ENCODE measurements around the gene ZBTB7C. TPM values are rescaled to one million over a fixed set of nuclear protein-coding genes. Genes with fewer than 3 reads are reported as not detected.

The ZBTB7C gene
- total RNA-seq, 1 donor from 2014 or later: 1.2 TPM

- no peak for ATAC-seq
Observed at GRCh38 chr18:48199399-48199798, 209.8 kb downstream of the ZBTB7C start.

GRCh38 chr18:48197819-48198218 is 211.4 kb downstream of the ZBTB7C start:
- no peak for DNase-seq (ENCODE audit: low spot score)
- no peak for ATAC-seq

More at GRCh38 chr18:48199399-48199798, 209.8 kb downstream of the ZBTB7C start:
- DNase-seq (ENCODE audit: low spot score): no peak

DNA sequence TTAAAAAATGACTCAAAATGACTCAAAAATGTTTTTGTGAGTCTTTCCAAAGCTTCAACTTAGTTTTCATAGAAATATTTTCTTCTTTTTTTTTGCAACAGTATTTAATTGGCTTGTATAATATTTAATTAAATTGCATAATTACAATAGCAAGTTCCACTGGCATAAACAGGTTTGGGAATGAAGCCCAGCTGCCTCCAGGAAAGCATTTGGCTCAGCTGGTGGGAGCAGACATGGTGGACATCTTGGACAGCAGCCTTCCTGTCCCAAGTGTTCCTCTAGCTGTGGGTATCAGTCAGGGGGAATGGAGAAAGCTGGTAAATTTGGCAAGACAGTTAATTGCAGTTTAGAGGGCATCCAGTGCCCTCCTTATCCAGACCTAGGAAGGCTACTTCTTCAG is 213.4 kb downstream of the ZBTB7C start:
- DNase-seq (ENCODE audit: low spot score) (no peak), ATAC-seq (no peak)

DNA sequence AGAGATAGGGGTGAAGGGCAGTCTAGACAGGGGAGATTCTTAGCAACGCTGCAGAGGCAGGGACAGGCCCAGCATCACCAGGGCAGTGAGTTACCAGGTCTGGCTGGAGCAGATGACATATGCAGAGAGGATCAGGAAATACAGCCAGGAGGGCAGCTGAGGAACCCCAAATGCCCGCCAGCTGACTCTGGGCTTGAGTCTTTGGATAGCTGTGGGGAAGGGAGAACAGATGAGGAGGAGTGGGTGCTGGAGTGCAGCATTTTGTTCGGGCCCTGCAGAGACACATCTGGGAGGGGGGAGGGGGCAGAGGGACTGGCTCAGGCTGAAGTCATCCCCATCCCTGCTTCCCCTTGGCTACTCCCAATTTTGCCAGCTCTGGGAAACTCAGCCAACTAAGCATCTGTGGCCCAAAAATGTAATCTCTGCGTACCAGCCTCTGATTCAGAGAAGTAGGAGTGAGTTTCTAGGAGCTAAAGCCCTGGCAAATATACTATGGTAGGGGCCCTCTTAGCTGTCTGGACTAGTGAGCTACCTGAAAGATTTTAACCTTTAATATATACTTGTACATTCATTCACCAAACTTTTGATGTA is 214.5 kb downstream of the ZBTB7C start:
- ATAC-seq (no peak), DNase-seq (ENCODE audit: low spot score) (no peak)

DNA sequence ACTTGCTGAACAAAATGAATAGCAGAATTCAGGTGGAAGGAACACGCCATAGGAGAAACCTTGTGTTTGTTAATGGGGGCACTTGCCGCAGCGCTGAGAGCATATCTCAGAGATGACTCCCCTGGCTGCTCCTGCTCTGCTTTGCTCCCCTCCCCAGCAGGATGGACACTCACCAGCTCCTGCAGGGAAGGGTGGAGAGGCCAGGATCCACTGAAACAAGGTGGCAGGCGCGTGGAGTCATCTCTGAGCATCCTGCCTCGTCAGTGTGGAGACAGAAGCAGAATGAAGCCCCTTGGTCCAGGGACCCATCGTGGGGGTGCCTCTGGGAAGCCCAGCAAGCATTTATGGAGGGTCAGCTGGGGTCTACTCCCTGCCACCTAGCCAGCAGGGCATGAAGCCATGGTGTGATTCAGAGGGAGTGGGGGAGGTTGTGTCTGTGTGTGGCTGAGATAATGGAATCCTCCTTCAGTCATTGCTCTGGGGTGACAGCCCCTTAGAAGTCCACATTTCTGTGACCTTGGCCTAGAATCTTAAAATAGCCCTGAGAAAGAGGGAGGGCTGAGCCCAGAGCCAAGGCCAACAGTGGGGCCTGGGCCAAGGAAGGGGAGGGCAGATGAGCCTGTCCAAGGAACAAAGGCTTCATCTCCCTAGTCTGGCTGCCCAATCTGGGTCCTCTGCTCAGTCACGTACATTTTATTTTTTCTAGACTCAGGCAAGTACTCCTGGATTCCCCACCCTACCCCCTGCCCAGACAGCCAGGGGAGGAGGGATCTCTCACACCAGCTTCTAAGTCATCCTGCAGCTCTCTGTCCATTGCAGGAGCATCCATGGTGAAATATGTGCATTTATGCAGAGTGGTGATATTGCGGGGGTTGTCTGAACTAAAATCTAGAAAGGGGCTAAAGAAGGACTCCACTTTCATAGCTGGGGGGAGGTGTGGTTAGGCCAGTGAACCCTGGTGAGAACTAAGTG is 215.4 kb downstream of the ZBTB7C start:
- no peak for DNase-seq (ENCODE audit: low spot score)

DNA sequence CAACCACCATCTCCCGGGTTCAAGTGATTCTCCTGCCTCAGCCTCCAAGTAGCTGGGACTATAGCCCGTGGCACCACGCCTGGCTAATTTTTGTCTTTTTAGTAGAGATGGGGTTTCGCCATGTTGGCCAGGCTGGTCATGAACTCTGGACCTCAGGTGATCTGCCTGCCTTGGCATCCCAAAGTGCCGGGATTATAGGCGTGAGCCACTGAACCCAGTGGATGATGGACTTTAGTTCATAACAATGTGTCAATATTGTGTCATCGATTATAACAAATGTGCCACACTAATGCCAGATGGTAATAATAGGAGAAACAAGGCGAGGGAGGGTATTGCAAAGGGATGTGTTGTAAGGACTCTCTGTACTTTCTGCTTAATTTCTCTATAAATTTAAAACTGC is 216.6 kb downstream of the ZBTB7C start:
- ATAC-seq (peak; percentile 79), DNase-seq (ENCODE audit: low spot score) (peak; percentile 88)

More for the DNA sequence above, 215.4 kb downstream of the ZBTB7C start:
- ATAC-seq: peak; percentile 63

- DNase-seq (ENCODE audit: low spot score) (no peak), ATAC-seq (no peak)
Observed at GRCh38 chr18:48191494-48191893, 217.7 kb downstream of the ZBTB7C start.

- no peak for DNase-seq (ENCODE audit: low spot score)
- ATAC-seq: no peak
Observed at GRCh38 chr18:48190994-48191393, 218.2 kb downstream of the ZBTB7C start.

GRCh38 chr18:48188609-48189008 is 220.6 kb downstream of the ZBTB7C start:
- ATAC-seq (no peak), DNase-seq (ENCODE audit: low spot score) (no peak)

DNA sequence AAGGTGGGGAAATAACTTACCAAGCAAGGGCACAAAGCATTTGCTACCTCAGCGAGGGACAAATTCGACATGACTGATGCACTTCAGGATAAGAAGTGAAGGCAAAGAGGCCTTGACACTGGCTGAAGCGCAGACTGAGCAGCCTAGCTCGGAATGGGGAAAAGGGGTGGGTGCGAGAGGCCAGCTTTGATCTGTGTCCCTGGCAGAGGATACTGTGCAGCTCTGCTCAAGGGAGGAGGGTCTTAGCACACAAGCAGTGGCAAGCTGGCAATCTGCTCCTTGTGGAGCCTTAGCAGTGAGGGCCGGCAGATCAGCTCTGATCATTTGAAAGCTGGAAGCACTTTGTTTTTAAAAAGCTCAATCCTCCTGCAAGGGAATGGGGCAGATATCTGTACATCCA is 222.3 kb downstream of the ZBTB7C start:
- no peak for ATAC-seq
- DNase-seq (ENCODE audit: low spot score): no peak

DNA sequence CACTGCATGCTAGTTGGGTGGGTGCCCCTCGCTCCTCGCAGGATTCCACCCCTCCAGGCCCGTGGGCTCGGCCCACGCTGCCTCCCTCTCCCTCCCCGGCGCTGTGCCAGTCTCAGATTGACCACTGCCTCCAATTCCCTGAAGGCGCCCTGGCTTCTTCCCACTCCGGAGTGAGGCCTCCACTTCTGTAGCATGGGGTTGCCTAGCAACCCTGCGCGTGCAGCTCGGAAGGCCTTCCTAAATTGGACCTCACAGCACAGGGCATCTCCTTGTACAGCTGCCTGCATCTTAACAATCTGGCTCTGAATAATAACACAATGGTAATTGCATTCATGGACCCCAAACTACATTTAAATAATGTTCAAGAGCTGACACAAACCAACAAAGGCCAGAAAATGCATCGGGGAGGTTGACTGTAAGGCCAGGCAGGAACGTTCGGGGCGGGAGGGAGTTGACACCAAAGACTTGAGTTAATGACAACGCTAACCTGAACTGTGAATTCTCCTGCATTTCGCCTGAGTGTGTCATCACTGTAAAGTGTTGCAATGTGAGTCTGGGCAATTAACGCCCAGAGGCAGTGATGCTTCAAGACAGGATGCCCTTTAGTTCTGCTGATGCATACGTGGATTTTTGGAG is 222.9 kb downstream of the ZBTB7C start:
- no peak for DNase-seq (ENCODE audit: low spot score)
- no peak for ATAC-seq

- DNase-seq (ENCODE audit: low spot score): no peak
- ATAC-seq: peak; percentile 91
Observed at GRCh38 chr18:48184118-48184517, 225.1 kb downstream of the ZBTB7C start.

- ATAC-seq: no peak
Observed at GRCh38 chr18:48183613-48184012, 225.6 kb downstream of the ZBTB7C start.

DNA sequence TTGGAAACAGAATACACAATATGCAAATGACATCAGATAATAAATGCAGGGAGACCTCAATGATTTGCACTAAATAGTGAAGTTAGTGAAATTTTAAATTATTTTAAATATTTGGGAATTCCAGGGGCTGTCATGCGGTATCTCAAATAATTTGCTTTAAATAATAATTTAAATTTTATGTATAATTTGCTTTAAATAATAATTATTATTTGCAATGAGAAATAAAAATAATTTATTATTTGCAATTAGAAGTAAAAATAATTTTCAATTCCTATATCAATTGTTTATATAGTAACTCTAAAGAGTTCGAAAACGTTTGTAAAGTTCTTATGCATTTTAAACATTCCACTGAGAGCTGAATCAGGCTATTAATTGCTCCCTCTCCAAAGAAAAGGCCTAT is 226.4 kb downstream of the ZBTB7C start:
- ATAC-seq: no peak
- DNase-seq (ENCODE audit: low spot score): no peak

More at GRCh38 chr18:48183613-48184012, 225.6 kb downstream of the ZBTB7C start:
- DNase-seq (ENCODE audit: low spot score): peak; percentile 28

- DNase-seq (ENCODE audit: low spot score): peak; percentile 8
- no peak for ATAC-seq
Observed at GRCh38 chr18:48181857-48182256, 227.3 kb downstream of the ZBTB7C start.

DNA sequence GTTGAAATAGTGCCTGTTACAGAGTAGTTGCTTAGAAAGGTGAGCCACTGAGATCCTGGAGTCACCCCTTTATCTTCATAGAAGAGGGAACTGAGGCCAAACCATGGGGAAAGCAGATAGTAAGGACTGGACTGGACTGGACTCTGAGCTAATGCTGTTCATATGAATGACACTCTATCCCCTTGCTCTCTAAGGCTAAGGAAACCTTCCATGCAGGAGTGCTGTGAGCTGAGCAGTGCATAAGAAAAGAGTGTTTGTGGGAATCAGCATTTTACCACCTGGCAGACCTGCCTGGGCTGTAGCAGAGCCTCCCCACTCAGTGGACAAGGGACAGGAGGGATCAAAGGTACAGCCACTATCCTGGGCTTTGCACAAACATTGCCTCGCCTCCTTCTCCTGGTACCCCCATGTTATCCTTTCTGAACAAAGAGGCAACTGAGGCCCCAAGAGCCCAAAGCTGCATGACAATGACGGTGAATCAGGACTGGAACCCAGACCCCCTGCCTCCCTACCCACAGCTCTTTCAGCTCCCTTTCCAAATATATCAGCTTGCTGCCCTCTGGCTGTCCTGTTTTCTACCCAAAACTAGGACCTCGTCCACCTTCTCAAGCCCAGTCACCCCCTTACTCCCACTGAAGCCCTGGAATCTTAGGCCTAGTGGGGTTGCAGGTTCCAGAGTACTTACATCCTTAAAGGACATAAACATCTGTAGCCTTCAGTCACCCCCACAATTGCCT is 227.9 kb downstream of the ZBTB7C start:
- DNase-seq (ENCODE audit: low spot score) (peak; percentile 5), ATAC-seq (no peak)

DNA sequence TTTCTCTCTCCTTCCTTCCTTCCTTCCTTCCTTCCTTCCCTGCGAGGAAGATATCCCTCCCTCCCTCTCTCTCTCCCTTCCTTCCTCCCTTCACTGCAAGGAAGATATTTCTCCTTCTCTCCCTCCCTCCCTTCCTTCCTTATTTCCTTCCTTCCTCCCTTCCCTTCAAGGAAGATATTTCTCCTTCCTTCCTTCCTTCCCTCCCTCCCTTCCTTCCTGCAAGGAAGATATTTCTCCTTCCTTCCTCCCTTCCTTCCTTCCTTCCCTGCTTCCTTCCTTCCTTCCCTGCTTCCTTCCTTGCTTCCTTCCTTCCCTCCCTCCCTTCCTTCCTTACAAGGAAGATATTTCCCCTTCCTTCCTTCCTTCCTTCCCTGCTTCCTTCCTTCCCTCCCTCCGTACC is 229.5 kb downstream of the ZBTB7C start:
- ATAC-seq (no peak), DNase-seq (ENCODE audit: low spot score) (no peak)

GRCh38 chr18:48179001-48179400 is 230.2 kb downstream of the ZBTB7C start:
- DNase-seq (ENCODE audit: low spot score) (peak; percentile 23), ATAC-seq (no peak)

- DNase-seq (ENCODE audit: low spot score) (peak; percentile 23), ATAC-seq (no peak)
Observed at GRCh38 chr18:48176909-48177308, 232.3 kb downstream of the ZBTB7C start.

DNA sequence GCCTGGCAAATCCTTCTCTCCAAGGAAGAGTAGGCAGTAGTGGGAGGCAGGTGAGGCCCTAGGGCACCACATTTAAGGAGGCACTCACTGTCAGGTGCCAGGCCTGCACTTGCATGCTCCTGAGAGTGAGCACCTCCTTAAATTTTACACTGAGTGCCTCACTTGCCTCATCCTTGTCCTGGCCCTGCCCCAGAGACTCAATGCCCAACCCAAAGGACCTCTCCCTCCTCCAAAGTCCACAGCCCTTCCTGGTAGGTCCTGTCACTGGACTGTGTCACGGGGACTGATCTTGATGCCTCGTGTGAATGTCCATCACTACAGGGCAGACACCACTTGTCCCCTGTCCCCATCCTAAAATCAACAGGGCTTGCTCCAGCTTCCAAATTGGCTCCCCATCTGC is 235.6 kb downstream of the ZBTB7C start:
- no peak for ATAC-seq

More for the DNA sequence above, 235.6 kb downstream of the ZBTB7C start:
- no peak for DNase-seq (ENCODE audit: low spot score)
